ENCODE measurements around the gene TBC1D1.

TBC1D1 gene

GRCh38 chr4:38131371-38132091 lies 240.6 kb downstream of the TBC1D1 start (continued):
- no peak for TF ChIP-seq ZNF792 (tag by site-specific recombination; IDR thresholded peaks at IDR 0.05)
- TF ChIP-seq ZNF394 (tag by site-specific recombination; IDR thresholded peaks at IDR 0.05; ENCODE audit: borderline replicate concordance) = no peak
- TF ChIP-seq AEBP2 (tag by site-specific recombination; IDR thresholded peaks at IDR 0.05; ENCODE audit: borderline replicate concordance) = no peak
- no peak for TF ChIP-seq ZNF221 (tag by site-specific recombination; IDR thresholded peaks at IDR 0.05; ENCODE audit: borderline replicate concordance)

- Histone ChIP-seq H3K27ac (ENCODE audit: extremely low read depth, low read depth, low read length) (no peak overlapping the region), H3K36me3 (ENCODE audit: control insufficient read depth in 2 of 2, insufficient read depth in 1 of 2, low read length in 2 of 2) (peaks cover 0 to 39% of the 10 kb centered on the region in 2 experiments; a peak in 1 of 3 replicates), H3K4me1 (ENCODE audit: control insufficient read depth, insufficient read depth, low read length) (no peaks in the 10 kb centered on the region), H3K4me3 (ENCODE audit: low read depth, low read length) (no peak overlapping the region), H3K9me3 (ENCODE audit: control insufficient read depth, insufficient read depth, low read depth, low read length) (no peaks in the 10 kb centered on the region)
- ChIA-PET CTCF (interaction anchor here (0.7 kb wide), 1 partner anchor 71 kb away, joined by 3 read pairs; no protein-coding TSS in a partner anchor), POLR2A (no interaction called here)
- TF ChIP-seq ZNF600 (tag by site-specific recombination; IDR thresholded peaks at IDR 0.05) (no peak), ZNF214 (tag by site-specific recombination; IDR thresholded peaks at IDR 0.05; ENCODE audit: borderline replicate concordance) (no peak), TRIM28 (IDR thresholded peaks at IDR 0.05; ENCODE audit: borderline replicate concordance, low read length) (0 out of 2 replicates have a peak, but pooled peaks have one; percentile 21), ZNF274 (IDR thresholded peaks at IDR 0.05; ENCODE audit: low read length) (no peak), ZNF274 (tag by site-specific recombination; IDR thresholded peaks at IDR 0.05; ENCODE audit: borderline replicate concordance) (no peak), ZIC2 (tag by site-specific recombination; IDR thresholded peaks at IDR 0.05) (0 out of 2 replicates have a peak, but pooled peaks have one; percentile 7)
These were observed 241.3 kb downstream of the TBC1D1 start for GRCh38 chr4:38132107-38132673.

GRCh38 chr4:38132843-38133662 lies 242.2 kb downstream of the TBC1D1 start:
- Histone ChIP-seq H3K4me3 (ENCODE audit: low read depth, low read length) (no peak overlapping the region), H3K9me3 (ENCODE audit: control insufficient read depth, insufficient read depth, low read depth, low read length) (no peaks in the 10 kb centered on the region), H3K4me1 (ENCODE audit: control insufficient read depth, insufficient read depth, low read length) (no peaks in the 10 kb centered on the region), H3K27ac (ENCODE audit: extremely low read depth, low read depth, low read length) (no peak overlapping the region), H3K36me3 (ENCODE audit: control insufficient read depth in 2 of 2, insufficient read depth in 1 of 2, low read length in 2 of 2) (peaks cover 0 to 46% of the 10 kb centered on the region in 2 experiments; a peak in 1 of 3 replicates)
- CTCF ChIA-PET = interaction anchor here (1.4 kb wide), 1 partner anchor 10 kb away, joined by 3 read pairs; no protein-coding TSS in a partner anchor
- TF ChIP-seq ZNF837 (tag by site-specific recombination; IDR thresholded peaks at IDR 0.05) = no peak
- no peak for TF ChIP-seq KLF10 (tag by site-specific recombination; IDR thresholded peaks at IDR 0.05)
- TF ChIP-seq PRDM1 (tag by site-specific recombination; IDR thresholded peaks at IDR 0.05) = no peak
- TF ChIP-seq ZNF449 (tag by site-specific recombination; IDR thresholded peaks at IDR 0.05) = no peak
- TF ChIP-seq ATF2 (tag by site-specific recombination; IDR thresholded peaks at IDR 0.05; ENCODE audit: low read depth) = no peak
- no peak for TF ChIP-seq ZNF280D (tag by site-specific recombination; IDR thresholded peaks at IDR 0.05)
- no peak for TF ChIP-seq ZBTB17 (tag by site-specific recombination; IDR thresholded peaks at IDR 0.05)
- no peak for TF ChIP-seq ZNF350 (tag by site-specific recombination; IDR thresholded peaks at IDR 0.05)
- TF ChIP-seq ZNF677 (tag by site-specific recombination; IDR thresholded peaks at IDR 0.05) = no peak
- no peak for TF ChIP-seq ZBTB8A (tag by site-specific recombination; IDR thresholded peaks at IDR 0.05)
- no peak for TF ChIP-seq ZNF433 (tag by site-specific recombination; IDR thresholded peaks at IDR 0.05; ENCODE audit: low read depth)
- TF ChIP-seq GLIS1 (tag by site-specific recombination; IDR thresholded peaks at IDR 0.05) = no peak
- POLR2A ChIA-PET = no interaction called here
